ENCODE results near the gene KRT7.

- TF ChIP-seq CTCF (IDR thresholded peaks at IDR 0.05; ENCODE audit: low read depth, low read length, missing input control) (no peak), MAX (IDR thresholded peaks at IDR 0.05) (no peak), SP1 (IDR thresholded peaks at IDR 0.05) (no peak), GABPA (IDR thresholded peaks at IDR 0.05 in 1 of 2, conservative IDR thresholded peaks at IDR 0.05 in 1 of 2) (no peak), JUND (IDR thresholded peaks at IDR 0.05) (no peak), REST (IDR thresholded peaks at IDR 0.05) (no peak), RAD21 (IDR thresholded peaks at IDR 0.05) (no peak)
These were observed 12.4 kb downstream of the KRT7 start for GRCh38 chr12:52245259-52245961.

Measured in liver (tissue), 3 donors.